ENCODE measurements around the gene ITGA8.

ITGA8 gene

GRCh38 chr10:15712883-15713282 lies 6.8 kb downstream of the ITGA8 start:
- TF ChIP-seq, protein P1, sequence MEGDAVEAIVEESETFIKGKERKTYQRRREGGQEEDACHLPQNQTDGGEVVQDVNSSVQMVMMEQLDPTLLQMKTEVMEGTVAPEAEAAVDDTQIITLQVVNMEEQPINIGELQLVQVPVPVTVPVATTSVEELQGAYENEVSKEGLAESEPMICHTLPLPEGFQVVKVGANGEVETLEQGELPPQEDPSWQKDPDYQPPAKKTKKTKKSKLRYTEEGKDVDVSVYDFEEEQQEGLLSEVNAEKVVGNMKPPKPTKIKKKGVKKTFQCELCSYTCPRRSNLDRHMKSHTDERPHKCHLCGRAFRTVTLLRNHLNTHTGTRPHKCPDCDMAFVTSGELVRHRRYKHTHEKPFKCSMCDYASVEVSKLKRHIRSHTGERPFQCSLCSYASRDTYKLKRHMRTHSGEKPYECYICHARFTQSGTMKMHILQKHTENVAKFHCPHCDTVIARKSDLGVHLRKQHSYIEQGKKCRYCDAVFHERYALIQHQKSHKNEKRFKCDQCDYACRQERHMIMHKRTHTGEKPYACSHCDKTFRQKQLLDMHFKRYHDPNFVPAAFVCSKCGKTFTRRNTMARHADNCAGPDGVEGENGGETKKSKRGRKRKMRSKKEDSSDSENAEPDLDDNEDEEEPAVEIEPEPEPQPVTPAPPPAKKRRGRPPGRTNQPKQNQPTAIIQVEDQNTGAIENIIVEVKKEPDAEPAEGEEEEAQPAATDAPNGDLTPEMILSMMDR (IDR thresholded peaks at IDR 0.05) = no peak
- peak overlapping the region in 1 of 2 donors; percentile 28 for H3K27ac ChIP-seq
- DNase-seq (ENCODE audit: low spot score) = no peak
- H3K4me3 ChIP-seq = peak overlapping the region; percentile 42

- H3K4me3 ChIP-seq = peak overlapping the region; percentile 49
- DNase-seq (ENCODE audit: low spot score) = peak; percentile 77
- peak overlapping the region; percentile 30 to 71 for H3K27ac ChIP-seq
- TF ChIP-seq, protein P1 (IDR thresholded peaks at IDR 0.05) = no peak
These were observed 9.3 kb downstream of the ITGA8 start for GRCh38 chr10:15710455-15710854.

GRCh38 chr10:15705298-15705697 lies 14.4 kb downstream of the ITGA8 start:
- Histone ChIP-seq H3K27ac (peak overlapping the region in 1 of 2 donors; percentile 9), H3K4me3 (no peak overlapping the region)
- DNase-seq (ENCODE audit: low spot score) = no peak
- TF ChIP-seq, protein P1 (IDR thresholded peaks at IDR 0.05) = no peak

DNA sequence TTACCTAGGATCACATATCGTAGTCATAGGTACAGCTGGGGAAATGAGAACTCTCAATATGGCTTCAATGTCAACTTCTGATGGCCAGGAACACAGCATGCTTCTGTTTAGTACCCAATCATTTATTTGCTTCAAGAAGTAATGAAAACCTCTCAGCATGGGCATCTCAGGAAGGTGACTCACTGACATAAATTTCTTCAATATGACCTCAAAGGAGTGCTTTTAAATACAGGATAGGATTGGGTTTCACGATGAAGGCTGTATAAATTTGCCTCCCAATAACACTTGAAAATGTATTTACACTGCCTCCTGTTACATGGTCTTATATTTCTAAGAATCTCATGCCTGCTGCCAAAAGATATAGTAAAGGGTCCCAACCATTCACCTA lies 15.1 kb downstream of the ITGA8 start:
- TF ChIP-seq, protein P1 (IDR thresholded peaks at IDR 0.05) = no peak
- DNase-seq (ENCODE audit: low spot score) = no peak
- Histone ChIP-seq H3K4me3 (no peak overlapping the region), H3K27ac (peak overlapping the region in 1 of 2 donors; percentile 9)

DNA sequence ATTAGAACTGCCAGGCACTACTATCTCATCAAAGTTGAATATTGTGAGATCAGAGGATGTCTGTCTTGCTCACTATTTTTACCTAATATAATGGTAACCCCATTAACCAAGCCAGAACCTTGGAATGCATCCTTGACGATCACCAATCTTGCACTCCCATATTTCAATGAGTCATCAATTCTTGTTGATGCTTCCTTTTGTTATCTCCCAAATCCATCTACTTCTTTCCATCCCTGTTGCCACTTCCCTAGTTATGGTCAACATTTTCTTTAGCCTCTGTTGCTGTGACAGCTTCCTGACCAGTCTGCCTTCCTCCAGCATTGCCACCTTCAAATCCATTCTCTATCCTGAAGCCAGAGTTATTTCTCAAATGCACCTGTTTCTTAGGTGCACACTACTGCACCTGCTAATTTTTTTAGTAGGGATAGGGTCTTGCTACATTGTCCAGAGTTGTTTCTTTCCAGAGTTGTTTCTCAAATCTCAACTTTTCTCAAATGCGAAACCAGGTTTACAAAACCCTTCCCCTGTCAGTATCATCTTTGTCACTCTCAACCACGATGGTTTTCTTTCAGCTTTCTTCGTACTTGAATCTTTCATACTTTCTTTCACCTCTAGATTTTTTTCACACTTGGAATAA lies 15.7 kb downstream of the ITGA8 start:
- no peak for DNase-seq (ENCODE audit: low spot score)
- Histone ChIP-seq H3K27ac (peak overlapping the region in 1 of 2 donors; percentile 30), H3K4me3 (peak overlapping the region; percentile 18)
- TF ChIP-seq, protein P1 (IDR thresholded peaks at IDR 0.05) = no peak

- no peak for DNase-seq (ENCODE audit: low spot score)
- TF ChIP-seq, protein P1 (IDR thresholded peaks at IDR 0.05) = no peak
- peak overlapping the region; percentile 18 for H3K4me3 ChIP-seq
- H3K27ac ChIP-seq = peak overlapping the region in 1 of 2 donors; percentile 30
These were observed 16.4 kb downstream of the ITGA8 start for GRCh38 chr10:15703151-15703880.

All from coronary artery (tissue), 2 donors.